COLO668 (cell line): ENCODE results near the gene CXCL14.
A peak's percentile ranks its signal among the peaks of the same experiment; 100 is the strongest.

Source experiments
- DNase-seq: peaks from one replicate; lab custom pipeline; 2025; ENCODE audit not compliant: unreplicated experiment; lab: John Stamatoyannopoulos, UW

The CXCL14 gene

GRCh38 chr5:135568923-135569360 lies 9.8 kb downstream of the CXCL14 start:
- no peak for DNase-seq

GRCh38 chr5:135568246-135568645 lies 10.5 kb downstream of the CXCL14 start:
- DNase-seq, result no peak

- DNase-seq, result no peak
Observed at GRCh38 chr5:135567661-135568060, 11.1 kb downstream of the CXCL14 start.

- DNase-seq, result no peak
Observed at GRCh38 chr5:135566422-135567400, 12.1 kb downstream of the CXCL14 start.

- peak; percentile 35 for DNase-seq
Observed at GRCh38 chr5:135565725-135566421, 12.9 kb downstream of the CXCL14 start.

- DNase-seq, result no peak
Observed at GRCh38 chr5:135565266-135565665, 13.5 kb downstream of the CXCL14 start.

GRCh38 chr5:135564331-135564730 lies 14.5 kb downstream of the CXCL14 start:
- DNase-seq, result no peak

GRCh38 chr5:135561266-135561665 lies 17.5 kb downstream of the CXCL14 start:
- no peak for DNase-seq

- DNase-seq, result peak; percentile 65
Observed at GRCh38 chr5:135560858-135561257, 17.9 kb downstream of the CXCL14 start.

- no peak for DNase-seq
Observed at GRCh38 chr5:135559354-135559753, 19.4 kb downstream of the CXCL14 start.

- no peak for DNase-seq
Observed at GRCh38 chr5:135557076-135557838, 21.5 kb downstream of the CXCL14 start.

GRCh38 chr5:135556620-135557019 lies 22.2 kb downstream of the CXCL14 start:
- no peak for DNase-seq

GRCh38 chr5:135555530-135555929 lies 23.3 kb downstream of the CXCL14 start:
- DNase-seq, result no peak

GRCh38 chr5:135553688-135554462 lies 24.9 kb downstream of the CXCL14 start:
- peak; percentile 5 for DNase-seq

GRCh38 chr5:135551593-135552447 lies 27.0 kb downstream of the CXCL14 start:
- DNase-seq, result peak; percentile 54

- DNase-seq, result no peak
Observed at GRCh38 chr5:135549413-135549812, 29.4 kb downstream of the CXCL14 start.

- peak; percentile 13 for DNase-seq
Observed at GRCh38 chr5:135547590-135548254, 31.1 kb downstream of the CXCL14 start.

- DNase-seq, result no peak
Observed at GRCh38 chr5:135546912-135547311, 31.9 kb downstream of the CXCL14 start.

- no peak for DNase-seq
Observed at GRCh38 chr5:135546101-135546500, 32.7 kb downstream of the CXCL14 start.
